SU-DHL-6 (cell line): ENCODE results near the gene MBP.
A peak's percentile ranks its signal among the peaks of the same experiment; 100 is the strongest.

Source experiments
- H2AFZ ChIP-seq: fragments of 200-600 bp; sonication (generic); 2 replicates; pipeline ENCODE4 v1.6.1; 2014; ENCODE audit warnings: low read depth, mild to moderate bottlenecking, moderate library complexity, mixed read lengths, antibody characterized with exemption, low read length; ENCODE audit not compliant: severe bottlenecking
- H3F3A ChIP-seq: fragments of 200-600 bp; shearing (Covaris generic); 2 replicates; pipeline ENCODE4 v1.6.0; 2016; ENCODE audit warnings: antibody characterized with exemption, mild to moderate bottlenecking; ENCODE audit not compliant: insufficient read depth
- H3K27ac ChIP-seq: fragments of 200-600 bp; sonication (generic); 2 replicates; pipeline ENCODE4 v1.5.1; 2016; ENCODE audit warnings: low read depth, mild to moderate bottlenecking, low read length, moderate library complexity, mixed read lengths
- H3K27me3 ChIP-seq: fragments of 200-600 bp; sonication (generic), shearing (Covaris generic); 2 replicates; pipeline ENCODE4 v1.6.0; 2014; ENCODE audit warnings: mild to moderate bottlenecking, low read length
- H3K36me3 ChIP-seq: fragments of 200-600 bp; sonication (generic); 2 replicates; pipeline ENCODE4 v1.6.1; 2014; ENCODE audit warnings: mild to moderate bottlenecking, low read length, mixed read lengths
- H3K4me2 ChIP-seq: fragments of 300-600, 200-600 bp; shearing (Covaris generic), sonication (generic); 2 replicates; pipeline ENCODE4 v1.6.0; 2014; ENCODE audit warnings: low read length, low read depth, mild to moderate bottlenecking; ENCODE audit not compliant: poor library complexity, severe bottlenecking
- H3K4me3 ChIP-seq: fragments of 200-600 bp; sonication (generic); 2 replicates; pipeline ENCODE4 v1.5.1; 2014; ENCODE audit warnings: antibody characterized with exemption, low read length, mild to moderate bottlenecking, mixed read lengths; ENCODE audit not compliant: insufficient read depth, poor library complexity, severe bottlenecking
- H3K79me2 ChIP-seq: fragments of 200-600 bp; sonication (generic); 2 replicates; pipeline ENCODE4 v1.6.1; 2014; ENCODE audit warnings: mild to moderate bottlenecking, low read length, moderate library complexity; ENCODE audit not compliant: insufficient read depth
- H3K9ac ChIP-seq: fragments of 200-600 bp; sonication (generic); 2 replicates; pipeline ENCODE4 v1.7.0; 2014; ENCODE audit warnings: mild to moderate bottlenecking, low read length
- H3K9me2 ChIP-seq: fragments of 200-600 bp; sonication (generic); replicated peaks from 2 replicates; pipeline ENCODE4 v1.6.1; 2014; ENCODE audit warnings: low read length; ENCODE audit not compliant: insufficient read depth
- H3K9me3 ChIP-seq: fragments of 200-600 bp; sonication (generic); 2 replicates; pipeline ENCODE4 v1.6.1; 2014; ENCODE audit warnings: low read length, mixed read lengths; ENCODE audit not compliant: insufficient read depth
- H4K20me1 ChIP-seq: fragments of 200-600 bp; sonication (generic); 2 replicates; pipeline ENCODE4 v1.6.1; 2014; ENCODE audit warnings: low read depth, mild to moderate bottlenecking, antibody characterized with exemption, low read length, moderate library complexity, mixed read lengths
- CTCF ChIP-seq: fragments of 200-600 bp; sonication (generic); IDR thresholded peaks from one replicate; pipeline ENCODE4 v1.5.1; 2017; ENCODE audit warnings: antibody characterized with exemption, mild to moderate bottlenecking, low read length, moderate library complexity; ENCODE audit not compliant: insufficient read depth, poor library complexity, severe bottlenecking
- EZH2phosphoT487 ChIP-seq: fragments of 200-600 bp; sonication (generic), shearing (Covaris generic); conservative IDR thresholded peaks from 2 replicates; pipeline ENCODE4 v1.6.1; 2018; ENCODE audit warnings: mild to moderate bottlenecking, antibody characterized with exemption, low read length, moderate library complexity, mixed read lengths

Gene MBP

GRCh38 chr18:77051581-77052296 is 80.8 kb downstream of the MBP start:
- TF ChIP-seq EZH2phosphoT487 = no peak
- no peak for TF ChIP-seq CTCF
- H3K4me2 ChIP-seq = peak overlapping the region; percentile 78

GRCh38 chr18:77049938-77050337 is 82.6 kb downstream of the MBP start:
- peak overlapping the region; percentile 97 for H3K27ac ChIP-seq
- no peaks in the 10 kb centered on the region for H3K9me2 ChIP-seq
- peaks cover 82% of the 10 kb centered on the region for H3F3A ChIP-seq
- no peaks in the 10 kb centered on the region for H3K27me3 ChIP-seq
- peaks cover 14% of the 10 kb centered on the region; the same call in 1 of the 2 replicates for H3K79me2 ChIP-seq
- H3K9me3 ChIP-seq = no peaks in the 10 kb centered on the region
- H2AFZ ChIP-seq = no peak overlapping the region
- no peak overlapping the region for H3K4me3 ChIP-seq
- no peaks in the 10 kb centered on the region for H4K20me1 ChIP-seq
- TF ChIP-seq EZH2phosphoT487 = no peak
- no peak for TF ChIP-seq CTCF
- peak overlapping the region; percentile 61; the same call in 1 of the 2 replicates for H3K9ac ChIP-seq
- H3K4me2 ChIP-seq = peak overlapping the region; percentile 78
- H3K36me3 ChIP-seq = peaks cover 4% of the 10 kb centered on the region; the same call in 1 of the 2 replicates

More at GRCh38 chr18:77051581-77052296, 80.8 kb downstream of the MBP start:
- Histone ChIP-seq H3K9me3 (no peaks in the 10 kb centered on the region), H3K36me3 (peaks cover 4% of the 10 kb centered on the region; the same call in 1 of the 2 replicates), H4K20me1 (no peaks in the 10 kb centered on the region), H3K4me3 (peak overlapping the region; percentile 5), H3K9ac (peak overlapping the region; percentile 61), H3K9me2 (no peaks in the 10 kb centered on the region), H3F3A (peaks cover 86% of the 10 kb centered on the region), H2AFZ (no peak overlapping the region), H3K27me3 (no peaks in the 10 kb centered on the region), H3K79me2 (peaks cover 14% of the 10 kb centered on the region; the same call in 1 of the 2 replicates), H3K27ac (peak overlapping the region; percentile 97)

GRCh38 chr18:77047803-77048419 is 84.7 kb downstream of the MBP start:
- Histone ChIP-seq H3K9me3 (no peaks in the 10 kb centered on the region), H3K4me3 (no peak overlapping the region), H3K27ac (peak overlapping the region; percentile 97), H3K27me3 (no peaks in the 10 kb centered on the region), H3K79me2 (peaks cover 16% of the 10 kb centered on the region; the same call in 1 of the 2 replicates), H3K9me2 (no peaks in the 10 kb centered on the region), H3K36me3 (peaks cover 4% of the 10 kb centered on the region; the same call in 1 of the 2 replicates), H2AFZ (no peak overlapping the region), H3F3A (peaks cover 73% of the 10 kb centered on the region), H3K4me2 (peak overlapping the region; percentile 20), H3K9ac (no peak overlapping the region), H4K20me1 (no peaks in the 10 kb centered on the region)
- TF ChIP-seq CTCF (no peak), EZH2phosphoT487 (no peak)
